HepG2 (cell line): ENCODE results near the gene PC. TPM values are rescaled to one million over a fixed set of nuclear protein-coding genes. Genes with fewer than 3 reads are reported as not detected.
A peak's percentile ranks its signal among the peaks of the same experiment; 100 is the strongest.

ENCODE experiments used
- AGO2 ChIP-seq: fragments of 200-400 bp; formaldehyde crosslinking; optimal IDR thresholded peaks from 2 replicates; pipeline ENCODE3; 2017; ENCODE audit warnings: mild to moderate bottlenecking, low read depth, low read length, moderate library complexity
- ASH2L ChIP-seq: fragments of 300-600, 200-600 bp; sonication (generic); IDR thresholded peaks from 2 replicates; pipeline ENCODE4 v1.7.0; 2017; ENCODE audit warnings: low read depth, mild to moderate bottlenecking, moderate library complexity, mixed read lengths, low read length; ENCODE audit not compliant: insufficient read length
- BRD4 ChIP-seq: sonication (generic); formaldehyde crosslinking; IDR thresholded peaks from 2 replicates; pipeline ENCODE4 v1.4.0; 2020; ENCODE audit warnings: missing genetic modification reagents
- HHEX ChIP-seq: IDR thresholded peaks from 2 replicates; pipeline ENCODE4 v1.6.1; 2016; ENCODE audit warnings: control low read depth
- LCORL ChIP-seq, 2 experiments: fragments of 450-650 bp in 1 of 2; sonication (generic) in 1 of 2; formaldehyde crosslinking in 1 of 2; IDR thresholded peaks; 2 replicates each; pipeline versions ENCODE4 v1.5.0 to v1.6.1; 2017 to 2020; ENCODE audit warnings: antibody characterized with exemption in 1 of 2, missing genetic modification reagents in 1 of 2
- MZF1 ChIP-seq: sonication (generic); formaldehyde crosslinking; IDR thresholded peaks from 2 replicates; pipeline ENCODE4 v1.8.1; 2023; ENCODE audit warnings: mild to moderate bottlenecking, missing genetic modification reagents, borderline replicate concordance
- NFIB ChIP-seq: sonication (generic); formaldehyde crosslinking; IDR thresholded peaks from 2 replicates; pipeline ENCODE4 v1.9.0; 2021; ENCODE audit warnings: missing genetic modification reagents, mild to moderate bottlenecking, borderline replicate concordance
- NRL ChIP-seq: sonication (generic); formaldehyde crosslinking; IDR thresholded peaks from 2 replicates; pipeline ENCODE4 v1.5.0; 2020; ENCODE audit warnings: missing genetic modification reagents, mild to moderate bottlenecking, moderate library complexity, borderline replicate concordance
- PCBP1 ChIP-seq: fragments of 200-400 bp; formaldehyde crosslinking; IDR thresholded peaks from 2 replicates; pipeline ENCODE4 v1.6.1; 2017; ENCODE audit warnings: mild to moderate bottlenecking, low read depth, low read length, borderline replicate concordance
- POLR2A ChIP-seq, 2 experiments: IDR thresholded peaks; 2 replicates each; pipeline ENCODE4 v1.6.1; 2011; ENCODE audit warnings: low read depth in 2 of 2, low read length in 2 of 2, mild to moderate bottlenecking in 1 of 2, moderate library complexity in 1 of 2; ENCODE audit not compliant: insufficient read depth in 1 of 2
- PREB ChIP-seq: sonication (generic); formaldehyde crosslinking; IDR thresholded peaks from 2 replicates; pipeline ENCODE4 v1.4.0; 2020; ENCODE audit warnings: missing genetic modification reagents
- PRMT3 ChIP-seq: sonication (generic); formaldehyde crosslinking; IDR thresholded peaks from 2 replicates; pipeline ENCODE4 v1.8.1; 2022; ENCODE audit warnings: low read depth, mild to moderate bottlenecking, moderate library complexity, missing genetic modification reagents, borderline replicate concordance
- PTBP1 ChIP-seq: fragments of 200-400 bp; formaldehyde crosslinking; IDR thresholded peaks from 2 replicates; pipeline ENCODE4 v1.6.1; 2018; ENCODE audit warnings: low read length, low read depth; ENCODE audit not compliant: poor library complexity, severe bottlenecking
- SAP130 ChIP-seq: IDR thresholded peaks from 2 replicates; pipeline ENCODE4 v1.6.1; 2016; ENCODE audit warnings: low read depth
- SP5 ChIP-seq: IDR thresholded peaks from 2 replicates; pipeline ENCODE4 v1.6.1; 2016; ENCODE audit warnings: low read depth, borderline replicate concordance
- TAF1 ChIP-seq: sonication (generic); formaldehyde crosslinking; IDR thresholded peaks from 2 replicates; pipeline ENCODE4 v1.4.0; 2020; ENCODE audit warnings: missing genetic modification reagents
- YEATS4 ChIP-seq: sonication (generic); formaldehyde crosslinking; IDR thresholded peaks from 2 replicates; pipeline ENCODE4 v1.4.0; 2020; ENCODE audit warnings: missing genetic modification reagents, borderline replicate concordance
- YY1 ChIP-seq: IDR thresholded peaks from 2 replicates; pipeline ENCODE4 v1.6.1; 2011; ENCODE audit warnings: low read length, low read depth, moderate library complexity, mild to moderate bottlenecking; ENCODE audit not compliant: insufficient read depth, insufficient replicate concordance
- ZC3H4 ChIP-seq: sonication (generic); formaldehyde crosslinking; IDR thresholded peaks from 2 replicates; pipeline ENCODE4 v1.4.0; 2020; ENCODE audit warnings: missing genetic modification reagents, borderline replicate concordance
- ZFX ChIP-seq: sonication (generic); formaldehyde crosslinking; IDR thresholded peaks from 2 replicates; pipeline ENCODE4 v1.4.0; 2020; ENCODE audit warnings: mild to moderate bottlenecking, low read depth, missing genetic modification reagents, moderate library complexity
- ZNF136 ChIP-seq: sonication (generic); formaldehyde crosslinking; IDR thresholded peaks from 2 replicates; pipeline ENCODE4 v1.8.1; 2022; ENCODE audit warnings: low read depth, mild to moderate bottlenecking, moderate library complexity, missing genetic modification reagents
- ZNF235 ChIP-seq: sonication (generic); formaldehyde crosslinking; IDR thresholded peaks from 2 replicates; pipeline ENCODE4 v1.8.1; 2023; ENCODE audit warnings: mild to moderate bottlenecking, missing genetic modification reagents, borderline replicate concordance
- ZNF281 ChIP-seq: sonication (generic); formaldehyde crosslinking; IDR thresholded peaks from 2 replicates; pipeline ENCODE4 v1.4.0; 2020; ENCODE audit warnings: missing genetic modification reagents, borderline replicate concordance
- ZNF367 ChIP-seq: sonication (generic); formaldehyde crosslinking; IDR thresholded peaks from 2 replicates; pipeline ENCODE4 v1.4.0; 2020; ENCODE audit warnings: missing genetic modification reagents, borderline replicate concordance
- ZNF430 ChIP-seq: sonication (generic); formaldehyde crosslinking; IDR thresholded peaks from 2 replicates; pipeline ENCODE4 v1.9.0; 2021; ENCODE audit warnings: mild to moderate bottlenecking, missing genetic modification reagents
- ZNF777 ChIP-seq: sonication (generic); formaldehyde crosslinking; IDR thresholded peaks from 2 replicates; pipeline ENCODE4 v1.4.0; 2020; ENCODE audit warnings: missing genetic modification reagents
- ZNF83 ChIP-seq: sonication (generic); formaldehyde crosslinking; IDR thresholded peaks from 2 replicates; pipeline ENCODE4 v1.4.0; 2020; ENCODE audit warnings: missing genetic modification reagents, mild to moderate bottlenecking, borderline replicate concordance
- ZNF891 ChIP-seq: sonication (generic); formaldehyde crosslinking; IDR thresholded peaks from 2 replicates; pipeline ENCODE4 v1.5.0; 2020; ENCODE audit warnings: mild to moderate bottlenecking, missing genetic modification reagents
- polyA plus RNA-seq, 8 experiments: library from polyadenylated mRNA; depleted of rRNA in 3 of 8; stranded (reverse) in 7 of 8; unstranded in 1 of 8; fragments of >200 nt; fragmentation: Illumina TruSeq in 4 of 8; extraction: Trizol in 4 of 8; gene quantifications; 2 replicates each; pipeline versions ENCODE4 v1.2.1 to v1.2.3, GENCODE V29; 2011 to 2016; ENCODE audit warnings: low read depth in 4 of 8, missing spikeins in 1 of 8, mixed read lengths in 1 of 8; ENCODE audit not compliant: insufficient read depth in 1 of 8
- total RNA-seq, 5 experiments: library from RNA; depleted of rRNA; stranded (reverse); fragments of >200 nt; fragmentation: Illumina TruSeq; extraction: Trizol; gene quantifications; 2 replicates each; pipeline ENCODE4 v1.2.3, GENCODE V29; 2016; ENCODE audit warnings: low read depth in 1 of 5

Gene PC
- total and polyA plus RNA-seq, 2 of the 13 experiments (the other 11 are each of a cell fraction or from before 2014, with no cell fraction given) = 29.0 to 39.0 TPM

GRCh38 chr11:66856496-66857233 is 101.5 kb downstream of the PC start, which contains the start of gene LRFN4 (continued):
- no peak for TF ChIP-seq ZNF281 (CRISPR knock-in tag)
- TF ChIP-seq AGO2 = peak; percentile 72
- no peak for TF ChIP-seq ZC3H4 (CRISPR knock-in tag)
- no peak for TF ChIP-seq PRMT3 (CRISPR knock-in tag)
- no peak for TF ChIP-seq PTBP1
- TF ChIP-seq YEATS4 = peak; percentile 37
- peak in 1 of 2 experiments; percentile 12; a peak in 1 of 4 replicates for TF ChIP-seq POLR2A (IDR thresholded peaks at IDR 0.05; ENCODE audit: insufficient read depth in 1 of 2, low read depth in 2 of 2, low read length in 2 of 2)
- TF ChIP-seq BRD4 (CRISPR knock-in tag) = no peak
- no peak for TF ChIP-seq HHEX
- TF ChIP-seq ZNF367 = no peak
- no peak for TF ChIP-seq TAF1 (CRISPR knock-in tag)
- TF ChIP-seq SP5 (CRISPR knock-in tag) = no peak
- no peak for TF ChIP-seq ZNF235 (CRISPR knock-in tag)
- TF ChIP-seq ZNF777 = 0 out of 2 replicates have a peak, but pooled peaks have one; percentile 34
- no peak for TF ChIP-seq ZNF430 (CRISPR knock-in tag)
- no peak for TF ChIP-seq PREB (CRISPR knock-in tag)
- TF ChIP-seq ZFX = no peak; the same call in 1 of the 2 replicates
- no peak for TF ChIP-seq ZNF136
- no peak for TF ChIP-seq ZNF891
- TF ChIP-seq ASH2L = peak; percentile 13
- TF ChIP-seq NFIB (CRISPR knock-in tag) = no peak
- TF ChIP-seq PCBP1 = no peak
- TF ChIP-seq SAP130 = peak; percentile 29; the same call in 1 of the 2 replicates
- TF ChIP-seq NRL (CRISPR knock-in tag) = peak; percentile 18; the same call in 1 of the 2 replicates
- no peak for TF ChIP-seq MZF1
- TF ChIP-seq LCORL (IDR thresholded peaks at IDR 0.05) = no peak
- no peak for TF ChIP-seq LCORL (CRISPR knock-in tag; IDR thresholded peaks at IDR 0.05)
- TF ChIP-seq YY1 = peak; percentile 5
- no peak for TF ChIP-seq ZNF83 (CRISPR knock-in tag)
